HFF-Myc (cell line): ENCODE data around the gene CFI.

ENCODE experiments used
- DNase-seq: peaks from one replicate; pipeline ENCODE4 v3.0.0-alpha.2; 2011; ENCODE audit warnings: low read depth; ENCODE audit errors: extremely low read depth
- H3K4me3 ChIP-seq: replicated peaks from 2 replicates; pipeline ENCODE4 v1.5.1; 2011; ENCODE audit warnings: low read depth, mild to moderate bottlenecking, control low read depth, low read length
- CTCF ChIP-seq: IDR thresholded peaks from 2 replicates; pipeline ENCODE4 v1.5.1; 2012; ENCODE audit warnings: mild to moderate bottlenecking, low read depth, low read length, control low read depth; ENCODE audit errors: missing control alignments

CFI gene

GRCh38 chr4:109708435-109708834 lies 93.4 kb downstream of the CFI start:
- no peak overlapping the region for H3K4me3 ChIP-seq
- no peak for DNase-seq
- TF ChIP-seq CTCF: no peak

DNA sequence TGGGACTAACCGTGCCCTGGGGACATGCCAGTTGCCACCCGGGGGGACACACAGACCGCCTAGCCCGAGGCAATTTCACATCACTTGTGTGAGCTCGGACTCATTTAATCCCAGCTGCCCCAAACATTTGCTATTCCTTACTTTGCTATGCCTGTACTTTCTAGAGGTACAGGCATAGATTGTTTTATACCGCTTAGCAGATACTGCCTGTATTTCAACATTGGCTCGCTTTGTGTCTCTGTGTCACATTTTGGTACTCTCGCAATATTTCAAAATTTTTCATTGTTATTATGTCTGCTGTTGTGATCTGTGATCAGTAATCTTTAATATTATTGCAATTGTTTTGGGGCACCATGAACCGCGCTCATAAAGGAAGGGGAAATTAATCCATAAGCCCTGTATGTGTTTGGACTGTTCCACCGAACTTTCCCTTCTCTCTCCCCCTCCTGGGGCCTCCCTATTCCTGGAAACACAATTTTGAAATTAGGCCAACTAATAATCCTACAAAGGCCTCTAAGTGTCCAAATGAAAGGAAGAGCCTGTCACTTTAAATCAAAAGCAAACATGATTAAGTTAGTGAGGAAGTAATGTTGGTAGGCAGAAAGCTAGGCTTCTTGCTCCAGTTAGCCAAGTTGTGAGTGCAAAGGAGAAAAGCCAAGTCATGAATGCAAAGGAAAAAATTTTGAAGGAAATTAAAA lies 98.0 kb downstream of the CFI start:
- no peak for DNase-seq
- TF ChIP-seq CTCF: no peak
- H3K4me3 ChIP-seq: peak overlapping the region; percentile 65

GRCh38 chr4:109702950-109703663 lies 98.7 kb downstream of the CFI start, which contains the start of gene CASP6:
Gene CASP6 (minus strand): TSS chr4:109703445. CDS start chr4:109703395, 50 bp downstream.
- DNase-seq: no peak
- H3K4me3 ChIP-seq: peak within 1 kb of the TSS; percentile 65
- peak; percentile 65 for TF ChIP-seq CTCF

DNA sequence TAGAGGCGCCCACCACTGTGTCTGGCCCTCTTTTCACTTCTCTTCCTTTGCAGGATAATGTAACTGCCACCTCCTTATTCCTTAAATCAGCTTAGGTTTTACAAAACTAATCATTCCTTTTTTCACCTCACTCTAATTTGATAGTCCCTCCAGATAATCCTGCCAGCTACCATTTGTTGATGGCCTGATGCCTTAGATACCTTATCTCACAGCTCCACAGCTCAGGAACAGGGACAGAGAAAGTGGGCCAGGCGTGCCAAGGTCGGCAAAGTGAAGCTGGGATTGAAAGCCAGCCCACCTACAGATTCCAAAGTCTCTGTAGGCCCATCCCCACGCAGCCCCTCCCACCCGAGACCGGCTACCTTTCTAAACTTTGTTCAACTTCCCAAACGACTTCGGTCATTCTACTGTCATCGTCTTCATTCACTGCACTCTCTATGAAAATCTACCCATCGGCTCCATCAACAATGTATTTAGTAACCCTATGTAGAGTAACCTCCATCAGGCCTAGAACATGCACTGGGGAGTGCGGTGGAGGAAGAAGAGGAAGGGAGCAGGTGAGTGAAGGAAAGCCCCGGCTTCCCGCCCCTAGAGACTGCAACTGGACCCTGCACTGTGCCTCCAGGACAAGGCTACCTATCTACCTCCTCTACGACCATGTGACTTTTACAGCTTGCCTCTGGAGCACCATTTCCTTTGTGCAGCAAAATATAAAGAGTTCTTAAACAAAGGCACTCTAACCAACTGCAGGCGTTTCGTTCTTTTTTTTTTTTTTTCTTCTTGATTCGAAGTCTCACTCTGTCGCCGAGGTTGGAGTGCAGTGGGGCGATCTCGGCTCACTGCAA lies 100.0 kb downstream of the CFI start:
- peak overlapping the region; percentile 65 for H3K4me3 ChIP-seq
- no peak for TF ChIP-seq CTCF
- no peak for DNase-seq

- TF ChIP-seq CTCF: no peak
- no peak for DNase-seq
- no peak overlapping the region for H3K4me3 ChIP-seq
Observed at GRCh38 chr4:109699553-109700225, 102.1 kb downstream of the CFI start.

DNA sequence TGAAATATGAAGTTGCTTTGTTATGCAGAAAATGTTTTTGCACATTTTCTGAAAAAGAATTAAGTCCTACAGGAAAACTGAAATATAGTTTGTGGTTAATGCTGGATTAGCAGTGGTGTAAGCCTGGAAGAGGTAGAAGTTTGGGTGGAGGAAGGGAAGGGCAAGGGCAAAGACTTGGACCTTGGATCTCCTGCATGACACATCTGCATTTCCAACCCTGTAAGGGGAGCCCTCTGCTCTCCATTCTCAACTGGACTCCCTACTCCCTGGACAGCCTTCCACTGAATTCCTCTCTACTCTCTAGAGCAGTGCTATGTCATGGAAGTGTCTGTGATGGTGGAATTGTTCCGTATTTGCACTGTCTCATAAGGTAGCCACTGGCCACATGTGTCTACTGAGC lies 103.1 kb downstream of the CFI start:
- no peak for TF ChIP-seq CTCF
- no peak overlapping the region for H3K4me3 ChIP-seq
- DNase-seq: no peak
